GM21576 (cell line): Measurements from ENCODE around the gene GOSR2.

Source experiments
- ATAC-seq: cut with Tn5 transposase; IDR thresholded peaks from one replicate; pipeline ENCODE4 v1.9.1; 2021; ENCODE audit warnings: mild to moderate bottlenecking, moderate library complexity; ENCODE audit not compliant: unreplicated experiment

The GOSR2 gene

DNA sequence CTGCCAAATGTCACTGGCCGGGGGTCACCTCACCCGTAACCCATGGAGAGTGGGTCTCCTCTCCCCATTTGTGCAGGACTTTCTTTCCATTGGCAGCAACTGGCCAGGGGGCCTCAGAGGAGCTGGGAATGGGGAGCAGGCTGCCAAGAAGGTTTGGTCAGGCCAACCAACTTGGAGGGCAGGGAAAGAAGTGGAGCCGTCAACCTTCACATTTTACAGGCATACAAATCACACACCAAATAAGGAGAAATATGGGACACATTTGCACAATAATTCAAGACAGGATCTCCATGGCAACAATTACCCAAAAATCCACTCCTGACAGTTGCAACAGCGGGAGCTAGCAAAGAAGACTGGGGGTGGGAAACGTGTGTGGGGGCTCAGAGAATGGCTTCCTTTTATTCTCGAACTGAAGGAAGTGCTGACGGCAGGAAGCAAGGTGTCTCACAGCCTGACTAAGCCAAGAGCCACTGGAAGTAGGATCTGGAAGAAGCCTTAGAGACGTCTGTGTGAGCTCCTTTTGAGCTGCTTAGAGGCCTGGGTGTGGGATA, 35.2 kb downstream of the GOSR2 start:
- no peak for ATAC-seq

DNA sequence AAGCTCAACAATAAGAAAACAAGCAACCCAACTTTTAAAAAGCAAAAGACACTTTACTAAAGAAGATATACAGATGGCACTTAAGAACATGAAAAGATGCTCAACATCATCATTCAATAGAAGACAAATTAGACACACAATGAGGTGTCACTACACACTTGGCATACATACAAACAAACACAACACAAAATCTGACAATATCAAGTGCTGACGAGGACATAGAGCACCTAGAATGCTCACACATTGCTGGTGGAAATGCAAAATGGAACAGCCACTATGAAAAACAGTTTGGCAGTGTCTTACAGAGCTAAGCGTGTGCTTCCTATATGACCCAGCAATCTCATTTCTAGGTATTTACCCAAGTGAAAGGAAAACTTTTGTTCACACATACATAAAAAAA, 37.2 kb downstream of the GOSR2 start:
- ATAC-seq = no peak

DNA sequence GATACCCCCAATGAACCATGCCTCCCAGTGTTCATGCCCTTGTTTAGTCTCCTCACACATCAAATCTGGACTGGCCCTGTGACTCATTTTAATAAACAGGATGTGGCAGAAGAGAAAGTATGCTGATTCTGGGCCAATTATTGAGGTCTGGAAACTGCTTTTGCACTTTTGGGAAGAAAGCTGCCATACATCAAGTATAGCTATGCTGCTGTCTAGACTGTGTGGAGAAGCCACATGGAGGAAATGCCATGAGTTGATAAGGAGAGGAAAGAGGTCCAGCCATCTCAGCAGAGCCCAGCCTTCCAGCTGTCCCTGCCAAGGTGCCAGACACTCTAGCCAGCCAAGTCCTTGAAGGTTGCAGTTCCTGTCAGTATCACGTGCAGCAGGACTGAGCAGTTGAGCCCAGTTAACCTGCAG, 39.4 kb downstream of the GOSR2 start:
- ATAC-seq = no peak

DNA sequence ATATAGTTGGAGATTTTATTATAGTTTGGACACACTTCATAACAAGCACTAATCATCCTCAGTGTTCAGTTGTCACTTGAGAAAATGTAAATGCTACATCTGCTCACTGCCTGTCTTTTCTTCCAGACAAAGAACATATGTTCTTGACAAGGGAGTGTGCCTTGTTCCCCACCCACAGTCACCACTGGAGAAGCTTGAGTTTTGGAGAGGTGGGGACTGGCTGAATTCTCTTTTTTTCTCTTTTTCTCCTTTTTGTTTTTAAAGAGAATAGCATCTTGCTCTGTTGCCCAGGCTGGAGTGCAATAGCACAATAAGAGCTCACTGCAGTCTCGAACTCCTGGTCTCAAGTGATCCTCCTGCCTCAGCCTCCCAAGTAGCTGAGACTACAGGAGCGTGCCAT, 40.6 kb downstream of the GOSR2 start:
- ATAC-seq = no peak

DNA sequence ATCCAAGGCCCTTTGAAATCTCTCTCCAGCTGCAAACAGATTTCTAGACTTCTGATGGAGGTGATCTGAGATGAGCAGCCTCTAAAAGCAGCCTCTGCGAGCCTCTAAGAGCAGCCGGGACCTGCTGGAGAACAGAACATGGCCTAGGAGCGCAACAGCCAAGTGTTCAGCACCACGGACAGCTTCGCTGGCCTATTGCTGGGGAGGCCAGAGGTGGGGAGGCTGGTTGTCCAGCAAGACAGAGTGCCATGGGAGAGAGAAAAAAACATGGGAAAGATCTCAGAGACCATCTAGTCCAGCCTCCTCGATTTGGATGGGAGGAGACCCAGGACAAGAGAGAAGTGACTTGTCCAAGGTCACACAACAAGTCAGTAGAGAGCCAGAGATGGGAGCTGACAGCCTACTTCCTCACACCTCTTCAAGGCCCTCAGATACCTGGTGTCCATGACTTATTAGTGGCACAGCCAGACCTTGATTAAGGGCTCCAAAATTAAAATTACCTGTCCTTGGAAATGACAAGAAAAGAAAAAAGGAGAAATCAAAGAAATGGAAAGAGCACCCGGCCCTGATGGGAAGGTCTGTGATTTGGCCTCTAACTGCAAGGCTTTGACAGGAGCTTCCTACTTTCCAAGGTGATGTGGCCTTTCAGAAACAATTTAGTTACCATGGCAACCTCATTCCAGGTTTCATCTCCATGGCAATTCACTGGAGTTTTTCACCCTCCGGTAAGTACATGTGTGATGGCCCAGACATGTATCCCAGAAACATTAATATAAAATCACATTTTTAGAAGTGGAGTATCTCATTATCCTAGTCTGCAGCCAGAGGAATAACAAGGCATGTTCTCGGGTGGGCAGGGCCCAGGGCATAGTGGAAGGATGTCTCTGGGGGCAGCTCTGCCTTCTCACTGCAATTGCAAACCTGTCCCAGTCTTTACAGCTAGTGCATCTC, 41.6 kb downstream of the GOSR2 start:
- ATAC-seq = no peak

DNA sequence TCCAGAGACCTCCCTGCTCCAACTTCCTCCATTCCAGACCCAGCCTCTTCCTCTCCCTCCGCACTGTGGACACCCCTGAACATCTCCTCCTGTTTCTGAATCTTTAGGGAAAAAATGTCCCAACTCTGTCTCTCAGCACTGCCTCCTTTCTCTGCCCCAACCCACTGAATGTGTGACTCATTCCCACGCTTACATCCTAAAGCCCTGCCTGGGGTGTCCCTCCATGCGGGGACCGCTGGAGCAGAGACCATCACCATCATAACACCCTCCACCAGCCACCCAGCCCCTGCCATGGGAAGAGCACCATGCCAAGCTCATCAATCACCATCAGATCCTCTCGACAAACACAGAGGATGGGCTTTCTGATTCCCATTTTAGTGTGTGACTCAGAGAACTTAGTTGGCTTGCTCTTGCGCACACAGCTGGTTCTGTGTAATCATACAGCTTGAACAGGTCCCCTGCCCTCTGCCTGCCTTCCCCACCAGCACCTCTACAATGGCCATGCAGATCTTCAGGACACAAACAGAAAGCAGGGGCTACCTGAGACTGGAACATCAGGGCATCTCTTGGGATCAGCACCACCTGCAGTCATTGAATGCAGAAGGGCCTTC, 45.4 kb downstream of the GOSR2 start:
- ATAC-seq = no peak

DNA sequence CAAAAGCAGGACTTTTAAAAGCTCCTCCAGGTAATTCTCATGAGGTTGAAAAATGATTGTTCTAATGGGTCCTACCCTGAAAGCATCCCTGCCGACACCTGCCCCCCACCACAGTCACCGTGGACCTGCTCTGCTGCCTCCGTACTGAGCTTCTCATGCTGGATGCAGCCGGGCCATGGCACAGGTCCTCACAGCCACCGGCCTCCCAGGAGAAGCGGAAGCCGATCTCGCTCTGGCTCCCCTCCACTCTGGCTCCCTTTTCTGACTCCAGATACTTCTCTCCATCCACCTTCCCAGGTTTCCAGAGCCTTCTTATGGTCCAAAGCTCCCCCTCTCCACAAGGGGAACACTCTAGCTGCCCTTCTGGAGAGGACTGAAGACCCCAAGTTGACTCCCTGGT, 45.9 kb downstream of the GOSR2 start:
- ATAC-seq = no peak

DNA sequence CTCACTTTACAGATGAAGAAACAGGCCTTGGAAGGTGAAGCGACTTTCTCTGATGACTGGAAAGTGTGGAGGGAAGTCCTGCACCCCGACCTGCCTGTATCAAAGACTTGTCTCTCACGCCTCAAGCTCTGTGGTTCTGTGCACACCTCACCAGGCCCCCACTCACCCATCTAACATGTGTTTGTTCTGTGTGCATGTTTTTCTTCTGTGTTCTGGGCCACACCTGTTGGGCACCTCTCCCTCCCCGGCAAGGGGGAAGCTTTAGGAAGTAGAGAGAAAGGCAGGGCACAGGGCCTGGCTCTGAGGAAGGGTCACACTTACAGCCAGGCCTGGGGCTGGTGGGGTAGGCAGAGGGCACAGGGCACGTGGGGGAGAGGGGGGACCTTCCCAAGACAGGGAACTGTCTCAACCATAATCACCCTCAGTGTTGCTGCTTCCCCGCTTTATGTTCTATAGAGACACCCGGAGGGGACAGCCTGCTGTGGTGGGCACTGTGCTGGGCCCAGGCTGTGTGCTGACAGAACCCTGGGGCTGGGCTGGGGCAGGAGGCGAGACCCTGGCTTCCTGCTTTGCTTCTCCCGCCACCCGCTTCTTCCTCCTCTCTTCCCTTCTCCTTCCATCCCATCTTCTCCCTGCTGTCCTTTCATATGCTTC, 48.8 kb downstream of the GOSR2 start:
- ATAC-seq = no peak

DNA sequence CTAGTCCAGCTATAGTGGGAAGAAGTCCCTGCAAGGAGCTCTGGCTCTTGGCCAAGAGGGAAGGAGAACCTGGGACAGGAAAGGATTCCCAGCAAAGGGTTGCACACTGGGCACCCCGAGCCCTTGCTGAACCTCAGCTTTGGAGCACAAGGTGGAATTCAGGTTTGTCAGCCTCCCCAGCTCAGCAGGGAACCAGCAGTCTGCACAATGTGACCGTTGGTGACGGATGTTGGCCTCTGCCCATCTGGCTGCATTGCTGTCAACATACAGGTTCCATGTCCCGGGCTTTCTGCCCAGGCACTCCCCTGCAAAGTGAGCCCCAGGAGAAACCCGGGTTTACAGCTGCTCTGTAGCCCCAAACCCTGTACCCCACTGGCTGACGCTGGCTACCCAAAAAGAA, 49.4 kb downstream of the GOSR2 start:
- no peak for ATAC-seq

DNA sequence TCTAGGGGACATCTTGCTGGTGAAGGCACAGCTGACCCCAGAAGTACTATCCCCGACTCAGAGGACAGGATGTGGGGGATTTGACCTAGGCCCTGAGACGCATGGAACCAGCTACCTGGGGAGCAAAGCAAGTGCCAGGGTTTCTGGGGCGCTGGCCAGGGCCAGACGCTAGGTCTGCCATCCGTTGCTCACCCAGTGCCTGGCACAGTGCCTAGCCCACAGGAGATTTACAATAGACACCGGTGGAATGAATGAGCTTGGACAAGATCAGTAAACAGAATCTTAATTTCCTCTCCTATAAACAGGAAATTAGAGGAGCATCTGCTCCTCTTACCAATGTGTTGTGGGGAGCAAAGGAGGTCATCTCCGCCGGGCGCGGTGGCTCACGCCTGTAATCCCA, 51.1 kb downstream of the GOSR2 start:
- ATAC-seq = no peak

DNA sequence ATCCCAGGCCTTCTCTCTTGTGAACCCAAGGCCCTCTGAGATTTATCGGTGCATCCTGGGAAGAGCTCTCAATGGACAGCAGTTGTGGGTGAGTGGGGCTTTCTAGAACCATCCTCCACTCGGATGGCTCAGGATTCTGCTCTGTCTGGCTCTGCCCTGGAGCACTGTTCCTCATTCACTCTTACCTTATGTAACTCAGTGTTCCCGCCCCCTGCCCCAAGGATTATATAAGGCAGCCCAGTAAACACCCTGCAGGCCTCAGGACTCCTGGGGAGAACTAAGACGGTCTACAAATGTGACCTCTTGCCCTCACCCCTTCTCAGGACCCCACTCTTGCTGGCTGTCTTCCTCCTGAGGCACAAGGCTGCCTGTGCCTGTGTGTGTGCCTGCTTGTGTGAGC, 52.3 kb downstream of the GOSR2 start:
- no peak for ATAC-seq

DNA sequence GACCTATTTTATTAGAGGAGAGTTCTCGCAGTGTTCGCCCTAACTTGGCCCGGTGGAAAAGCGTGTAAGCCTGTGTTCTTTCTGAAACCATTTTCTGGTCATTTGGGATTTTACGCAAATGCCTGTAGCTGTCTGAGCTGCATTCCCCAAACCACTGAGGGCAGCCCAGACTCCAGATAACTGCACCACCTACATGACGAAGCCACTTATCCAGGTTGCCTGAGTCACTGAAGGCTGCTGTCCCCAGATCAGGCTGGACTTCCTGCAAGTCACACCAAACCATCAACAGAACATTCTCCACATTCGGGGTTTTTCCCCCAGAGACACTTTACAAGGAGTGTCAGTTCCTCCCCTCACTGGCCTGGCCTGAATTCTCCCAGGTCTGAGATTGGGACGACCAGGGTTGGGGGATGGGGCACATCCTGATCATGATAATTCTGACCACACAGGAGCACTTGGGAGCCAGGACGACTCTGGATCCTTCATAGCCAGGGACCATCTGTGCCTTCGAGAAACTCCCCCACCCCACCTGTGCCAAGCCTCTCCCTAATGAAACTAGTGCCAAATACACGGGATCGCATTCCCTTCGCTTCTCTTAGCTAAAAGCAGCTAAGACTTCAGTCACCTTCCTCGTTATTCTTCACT, 53.8 kb downstream of the GOSR2 start:
- ATAC-seq = no peak

DNA sequence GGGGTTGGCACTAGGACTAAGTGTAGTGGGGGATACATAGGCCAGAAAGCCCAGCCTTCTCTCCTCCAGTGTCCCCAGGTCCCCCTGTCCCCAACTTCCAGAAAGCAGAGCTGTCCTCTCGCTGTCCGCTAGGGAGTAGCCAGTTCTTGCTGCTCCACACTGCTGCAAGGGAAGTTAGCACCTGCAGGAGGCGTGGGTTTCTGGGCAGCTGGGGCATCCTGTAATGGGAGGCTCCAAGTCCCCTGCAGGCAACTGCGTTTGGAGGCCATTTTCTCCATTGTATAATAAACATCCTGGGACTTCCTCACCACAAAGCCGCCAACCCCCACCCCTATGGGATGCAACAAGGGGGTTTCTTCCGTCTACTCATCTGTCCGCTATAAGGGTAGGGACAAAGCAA, 54.4 kb downstream of the GOSR2 start:
- no peak for ATAC-seq

DNA sequence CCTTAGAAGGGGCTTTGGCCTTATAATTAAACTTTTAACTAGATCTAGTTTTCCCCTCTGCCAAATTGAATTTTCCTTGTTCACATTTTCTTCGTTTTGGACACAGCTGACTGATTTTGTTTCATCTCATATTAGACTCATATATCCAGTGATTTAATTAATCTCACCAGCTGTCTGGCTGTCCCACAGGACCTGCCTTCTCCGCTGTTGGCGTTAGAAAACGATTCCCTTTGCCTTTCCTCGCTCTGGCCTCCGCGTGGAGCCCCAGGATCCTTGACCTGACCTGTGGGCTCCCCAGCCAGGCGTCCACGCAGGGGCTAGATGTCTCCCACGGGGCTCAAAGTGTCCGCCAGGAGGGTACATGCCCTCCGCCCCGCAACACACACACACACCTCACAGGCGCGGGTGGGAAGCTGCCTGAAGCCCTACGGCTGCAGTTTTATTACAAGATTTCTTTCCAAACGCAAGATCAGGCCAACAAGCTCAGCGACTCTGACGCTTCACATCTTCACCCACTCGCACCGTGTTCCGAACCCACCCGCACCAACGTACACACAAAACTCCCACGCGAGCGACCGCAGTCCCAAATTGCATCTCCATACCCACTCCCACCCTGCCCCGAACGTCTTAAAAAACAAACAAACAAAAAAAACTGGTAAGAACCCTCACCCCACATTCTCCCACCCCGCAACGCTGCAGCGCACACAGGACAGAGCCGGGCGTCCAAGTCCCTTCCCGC, 55.0 kb downstream of the GOSR2 start:
- ATAC-seq = no peak

DNA sequence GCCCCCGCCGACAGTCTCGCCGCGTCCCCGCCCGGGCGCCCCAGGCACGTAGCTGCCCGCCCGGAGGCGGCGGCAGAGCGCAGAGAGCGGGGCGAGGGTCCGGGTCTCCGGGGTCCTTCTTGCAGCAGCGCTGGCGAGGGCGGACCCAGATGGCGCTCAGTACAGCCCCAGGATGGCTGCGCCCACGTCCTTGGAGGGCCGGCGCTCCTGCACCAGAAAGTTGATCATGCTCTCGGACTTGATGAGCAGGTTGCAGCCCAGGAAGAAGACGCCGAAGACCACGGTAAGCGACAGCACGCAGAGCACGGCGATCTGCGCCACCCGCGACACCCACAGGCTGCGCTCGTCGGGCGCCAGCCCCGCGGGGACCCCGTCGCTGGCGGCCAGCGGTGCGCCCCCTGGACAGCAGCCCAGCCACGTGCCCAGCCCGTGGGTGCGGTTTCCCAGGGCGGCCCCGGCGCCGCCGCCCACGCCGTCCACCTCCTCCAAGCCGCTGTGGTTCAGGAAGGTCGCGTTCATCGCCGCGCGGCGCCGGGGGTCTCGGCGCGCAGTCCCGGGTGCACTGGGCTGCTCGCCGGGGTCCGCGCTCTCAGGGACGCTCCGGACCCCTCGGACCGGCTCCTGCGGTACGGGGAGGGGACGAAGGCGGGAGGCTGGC, 55.7 kb downstream of the GOSR2 start:
- no peak for ATAC-seq

DNA sequence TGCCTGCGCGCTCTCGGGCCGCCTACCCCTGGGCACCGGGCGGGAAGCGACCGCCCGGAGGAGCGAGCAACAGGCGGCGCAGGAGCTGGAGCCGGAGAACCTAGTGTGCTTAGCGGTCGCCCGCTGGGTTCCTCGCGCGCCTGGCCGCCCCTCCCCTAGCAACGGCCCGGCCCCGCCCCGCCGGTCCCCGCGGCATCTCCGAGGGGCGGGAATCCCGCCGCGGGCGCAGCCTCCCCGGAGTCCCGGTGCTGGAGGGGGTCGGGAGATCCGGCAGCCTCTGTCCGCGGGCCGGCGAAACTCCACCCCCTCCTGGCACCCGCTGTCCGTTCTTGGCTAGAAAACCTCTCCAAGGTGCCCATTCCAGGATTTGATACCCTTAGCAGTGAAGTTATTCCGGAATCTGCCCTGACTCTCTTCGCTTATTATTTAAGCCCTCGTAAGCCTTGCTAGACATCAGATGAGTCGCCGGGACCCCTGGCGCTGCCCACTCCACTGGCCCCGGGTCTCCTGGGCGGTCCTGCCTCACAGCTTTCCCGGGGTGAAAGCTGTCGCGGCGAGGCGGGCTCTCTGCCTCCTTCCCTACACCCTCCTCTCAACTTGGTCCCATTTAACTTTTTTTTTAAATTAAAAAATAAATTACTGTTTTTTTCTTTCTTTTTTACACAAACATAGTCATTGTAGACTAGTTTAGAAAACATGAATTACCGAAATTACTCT, 56.3 kb downstream of the GOSR2 start, which contains the start of gene RPRML:
Gene RPRML, minus strand, starts transcription at position 107 of the 717 bp plus-strand sequence. CDS start 246 bp downstream, outside the sequence.
- no peak for ATAC-seq

DNA sequence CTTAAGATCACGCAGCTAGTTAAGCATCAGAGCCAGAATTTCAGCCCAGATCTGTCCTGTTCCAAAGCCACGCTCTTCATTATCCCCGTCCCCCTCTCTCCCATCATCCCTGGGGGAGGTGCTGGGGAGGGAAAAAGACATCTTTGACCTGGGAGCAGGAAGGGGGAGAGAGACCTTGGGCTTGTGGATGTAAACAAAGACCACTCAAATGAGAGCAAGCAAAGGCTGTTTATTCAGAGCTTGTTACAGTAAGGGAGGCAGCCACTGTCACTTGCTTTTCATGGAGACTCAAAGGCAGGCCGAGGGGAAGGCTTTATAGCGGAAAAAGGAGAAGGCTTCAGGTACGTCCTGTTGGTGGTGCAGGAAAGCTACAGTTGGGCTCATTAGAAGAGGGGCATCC, 59.6 kb downstream of the GOSR2 start:
- ATAC-seq = no peak

DNA sequence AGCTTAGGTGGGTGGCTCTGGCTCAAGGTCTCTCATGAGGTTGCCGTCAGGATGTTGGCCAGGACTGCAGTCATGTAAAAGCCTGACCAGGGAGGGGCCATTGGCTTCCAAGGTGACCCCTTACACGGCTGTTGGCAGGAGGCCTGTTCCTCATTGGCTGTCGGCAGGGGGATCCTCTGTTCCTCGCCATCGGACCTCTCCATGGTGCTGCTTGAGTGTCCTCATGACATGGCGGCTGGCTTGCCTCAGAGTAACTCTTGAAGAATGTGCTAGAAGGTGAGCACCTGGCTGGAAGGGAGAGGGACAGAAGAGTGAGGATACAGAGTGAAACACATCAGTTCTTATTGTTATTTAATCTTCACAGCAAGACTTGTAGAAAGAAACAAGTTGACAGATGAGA, 60.8 kb downstream of the GOSR2 start:
- no peak for ATAC-seq

DNA sequence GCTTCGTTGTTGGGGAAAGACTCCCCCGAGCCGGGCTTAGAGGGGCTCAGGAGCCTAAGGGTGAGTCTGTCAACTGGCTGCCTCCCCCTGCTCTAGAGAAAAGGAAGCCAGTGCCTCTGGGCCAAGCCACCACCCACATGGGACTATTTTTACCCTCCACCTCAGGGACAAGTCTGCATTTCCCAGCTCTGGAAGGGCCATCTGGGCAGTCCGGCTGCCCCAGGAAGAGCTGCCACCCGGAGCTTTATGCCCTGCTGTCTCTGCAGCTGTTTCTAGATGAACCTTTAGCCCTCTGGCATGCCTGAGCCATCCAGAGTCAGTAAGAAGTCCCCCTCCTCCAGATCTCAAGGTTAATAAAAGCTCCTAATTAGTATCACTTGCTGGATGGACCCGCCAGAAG, 61.4 kb downstream of the GOSR2 start:
- ATAC-seq = no peak
